SK-N-SH (cell line): Measurements from ENCODE around the gene HBZ.

Experiments used
- EP300 ChIP-seq, 2 experiments: IDR thresholded peaks; 2 replicates each; pipeline versions ENCODE4 v1.4.0 to v1.6.1; 2012; ENCODE audit warnings: borderline replicate concordance in 1 of 2, low read depth in 1 of 2, low read length in 1 of 2
- EZH2phosphoT487 ChIP-seq: fragments of 200-600 bp; sonication (generic); IDR thresholded peaks from 2 replicates; pipeline ENCODE4 v1.6.1; 2017; ENCODE audit warnings: low read depth, mixed run types, mild to moderate bottlenecking, antibody characterized with exemption, moderate library complexity, borderline replicate concordance
- FOXJ3 ChIP-seq: sonication (generic); formaldehyde crosslinking; IDR thresholded peaks from 2 replicates; pipeline ENCODE4 v1.5.1; 2020; ENCODE audit warnings: mild to moderate bottlenecking, missing genetic modification reagents
- FOXM1 ChIP-seq: IDR thresholded peaks from 2 replicates; pipeline ENCODE4 v1.4.0; 2012; ENCODE audit warnings: low read depth, mild to moderate bottlenecking
- GABPA ChIP-seq: IDR thresholded peaks from 2 replicates; pipeline ENCODE4 v1.4.0; 2012; ENCODE audit warnings: low read depth, mild to moderate bottlenecking
- JUND ChIP-seq: IDR thresholded peaks from 2 replicates; pipeline ENCODE4 v1.4.0; 2012
- NRF1 ChIP-seq: IDR thresholded peaks from 2 replicates; pipeline ENCODE4 v1.6.1; 2012; ENCODE audit warnings: low read depth, mild to moderate bottlenecking, low read length
- POLR2AphosphoS5 ChIP-seq: IDR thresholded peaks from 2 replicates; pipeline ENCODE4 v1.6.1; 2012; ENCODE audit warnings: low read depth, low read length
- SMC3 ChIP-seq: IDR thresholded peaks from 2 replicates; pipeline ENCODE4 v1.6.1; 2012; ENCODE audit warnings: low read depth, low read length, improper control_type of control experiment
- TF ChIP-seq, protein P1 (sequence below): fragments of 150-350 bp; IDR thresholded peaks from 2 replicates; pipeline ENCODE4 v1.6.1; 2017; ENCODE audit warnings: antibody characterized with exemption, low read length, low read depth, borderline replicate concordance
- TF ChIP-seq, protein P2 (sequence below): fragments of 200-600 bp; sonication (generic); IDR thresholded peaks from 2 replicates; pipeline ENCODE4 v1.6.1; 2017; ENCODE audit warnings: antibody characterized with exemption, mild to moderate bottlenecking, moderate library complexity
- TF ChIP-seq, protein P3 (sequence below): IDR thresholded peaks from 2 replicates; pipeline ENCODE4 v1.4.0; 2012; ENCODE audit warnings: low read depth, borderline replicate concordance
- TF ChIP-seq, protein P4 (sequence below): IDR thresholded peaks from 2 replicates; pipeline ENCODE4 v1.4.0; 2012; ENCODE audit warnings: low read depth

DNA sequence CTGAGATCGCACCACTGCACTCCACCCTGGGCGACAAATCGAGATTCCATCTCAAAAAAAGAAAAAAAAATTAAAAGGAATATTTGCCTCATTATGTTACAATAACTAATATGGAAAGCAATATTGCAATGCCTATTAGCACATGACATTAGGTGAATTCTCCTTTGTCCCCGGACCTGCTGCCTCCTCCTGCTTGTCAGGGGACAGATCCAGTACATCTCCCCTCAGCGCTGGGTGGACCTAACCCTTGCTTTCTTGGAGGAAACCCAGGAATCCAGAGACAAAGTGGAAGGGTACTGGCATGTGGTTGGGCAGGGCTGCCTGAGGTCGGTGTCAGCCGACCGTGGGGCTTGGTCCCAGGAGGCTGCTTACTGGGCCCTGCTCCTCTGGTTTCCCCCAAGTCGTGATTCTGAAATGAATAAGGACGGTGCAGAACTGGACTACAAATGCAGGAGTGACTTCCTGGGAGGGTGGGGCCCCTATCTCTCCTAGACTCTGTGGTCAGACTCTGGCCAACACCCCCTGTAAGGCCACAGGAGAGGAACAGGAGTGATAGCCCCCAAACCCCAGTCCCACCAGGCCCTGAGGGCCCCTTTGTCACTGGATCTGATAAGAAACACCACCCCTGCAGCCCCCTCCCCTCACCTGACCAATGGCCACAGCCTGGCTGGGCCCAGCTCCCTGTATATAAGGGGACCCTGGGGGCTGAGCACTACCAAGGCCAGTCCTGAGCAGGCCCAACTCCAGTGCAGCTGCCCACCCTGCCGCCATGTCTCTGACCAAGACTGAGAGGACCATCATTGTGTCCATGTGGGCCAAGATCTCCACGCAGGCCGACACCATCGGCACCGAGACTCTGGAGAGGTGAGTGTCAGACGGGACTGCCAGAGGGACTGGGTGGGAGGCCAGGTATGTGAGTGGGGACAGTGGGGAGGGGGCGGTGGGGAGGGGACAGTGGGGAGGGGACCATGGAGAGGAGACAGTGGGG lies at the start of gene HBZ:
- no peak for TF ChIP-seq POLR2AphosphoS5
- TF ChIP-seq, protein P1, sequence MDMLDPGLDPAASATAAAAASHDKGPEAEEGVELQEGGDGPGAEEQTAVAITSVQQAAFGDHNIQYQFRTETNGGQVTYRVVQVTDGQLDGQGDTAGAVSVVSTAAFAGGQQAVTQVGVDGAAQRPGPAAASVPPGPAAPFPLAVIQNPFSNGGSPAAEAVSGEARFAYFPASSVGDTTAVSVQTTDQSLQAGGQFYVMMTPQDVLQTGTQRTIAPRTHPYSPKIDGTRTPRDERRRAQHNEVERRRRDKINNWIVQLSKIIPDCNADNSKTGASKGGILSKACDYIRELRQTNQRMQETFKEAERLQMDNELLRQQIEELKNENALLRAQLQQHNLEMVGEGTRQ, result no peak
- TF ChIP-seq, protein P2, sequence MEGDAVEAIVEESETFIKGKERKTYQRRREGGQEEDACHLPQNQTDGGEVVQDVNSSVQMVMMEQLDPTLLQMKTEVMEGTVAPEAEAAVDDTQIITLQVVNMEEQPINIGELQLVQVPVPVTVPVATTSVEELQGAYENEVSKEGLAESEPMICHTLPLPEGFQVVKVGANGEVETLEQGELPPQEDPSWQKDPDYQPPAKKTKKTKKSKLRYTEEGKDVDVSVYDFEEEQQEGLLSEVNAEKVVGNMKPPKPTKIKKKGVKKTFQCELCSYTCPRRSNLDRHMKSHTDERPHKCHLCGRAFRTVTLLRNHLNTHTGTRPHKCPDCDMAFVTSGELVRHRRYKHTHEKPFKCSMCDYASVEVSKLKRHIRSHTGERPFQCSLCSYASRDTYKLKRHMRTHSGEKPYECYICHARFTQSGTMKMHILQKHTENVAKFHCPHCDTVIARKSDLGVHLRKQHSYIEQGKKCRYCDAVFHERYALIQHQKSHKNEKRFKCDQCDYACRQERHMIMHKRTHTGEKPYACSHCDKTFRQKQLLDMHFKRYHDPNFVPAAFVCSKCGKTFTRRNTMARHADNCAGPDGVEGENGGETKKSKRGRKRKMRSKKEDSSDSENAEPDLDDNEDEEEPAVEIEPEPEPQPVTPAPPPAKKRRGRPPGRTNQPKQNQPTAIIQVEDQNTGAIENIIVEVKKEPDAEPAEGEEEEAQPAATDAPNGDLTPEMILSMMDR, result no peak
- TF ChIP-seq JUND, result no peak
- no peak for TF ChIP-seq GABPA
- no peak for TF ChIP-seq EP300 (IDR thresholded peaks at IDR 0.05; ENCODE audit: borderline replicate concordance in 1 of 2, low read depth in 1 of 2, low read length in 1 of 2)
- no peak for TF ChIP-seq EZH2phosphoT487
- TF ChIP-seq FOXM1, result no peak
- TF ChIP-seq, protein P3, sequence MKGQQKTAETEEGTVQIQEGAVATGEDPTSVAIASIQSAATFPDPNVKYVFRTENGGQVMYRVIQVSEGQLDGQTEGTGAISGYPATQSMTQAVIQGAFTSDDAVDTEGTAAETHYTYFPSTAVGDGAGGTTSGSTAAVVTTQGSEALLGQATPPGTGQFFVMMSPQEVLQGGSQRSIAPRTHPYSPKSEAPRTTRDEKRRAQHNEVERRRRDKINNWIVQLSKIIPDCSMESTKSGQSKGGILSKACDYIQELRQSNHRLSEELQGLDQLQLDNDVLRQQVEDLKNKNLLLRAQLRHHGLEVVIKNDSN, result no peak
- no peak for TF ChIP-seq NRF1
- no peak for TF ChIP-seq FOXJ3 (CRISPR knock-in tag)
- TF ChIP-seq, protein P4, sequence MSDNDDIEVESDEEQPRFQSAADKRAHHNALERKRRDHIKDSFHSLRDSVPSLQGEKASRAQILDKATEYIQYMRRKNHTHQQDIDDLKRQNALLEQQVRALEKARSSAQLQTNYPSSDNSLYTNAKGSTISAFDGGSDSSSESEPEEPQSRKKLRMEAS, result no peak
- TF ChIP-seq SMC3, result no peak
